Epithelial cell of umbilical artery (primary cell): ENCODE data around the gene HYOU1. TPM values are rescaled to one million over a fixed set of nuclear protein-coding genes. Genes with fewer than 3 reads are reported as not detected.

Experiments
- total RNA-seq: library from RNA; depleted of rRNA; stranded (reverse); fragments of >200 nt; gene quantifications from 2 replicates; pipeline ENCODE4 v1.2.3, GENCODE V29; 2014

The HYOU1 gene
- 235 and 332 TPM in 2 replicates for total RNA-seq

GRCh38 chr11:119057000-119057769 lies at the start of gene HYOU1:
HYOU1 (minus strand) TSS chr11:119057205; CDS start chr11:119056160, 1,045 bp downstream.

GRCh38 chr11:119101759-119102423 lies 44.9 kb upstream of the HYOU1 start, which contains the start of gene DPAGT1:
DPAGT1 (minus strand) TSS chr11:119101853; CDS start chr11:119101655, 198 bp downstream.

DNA sequence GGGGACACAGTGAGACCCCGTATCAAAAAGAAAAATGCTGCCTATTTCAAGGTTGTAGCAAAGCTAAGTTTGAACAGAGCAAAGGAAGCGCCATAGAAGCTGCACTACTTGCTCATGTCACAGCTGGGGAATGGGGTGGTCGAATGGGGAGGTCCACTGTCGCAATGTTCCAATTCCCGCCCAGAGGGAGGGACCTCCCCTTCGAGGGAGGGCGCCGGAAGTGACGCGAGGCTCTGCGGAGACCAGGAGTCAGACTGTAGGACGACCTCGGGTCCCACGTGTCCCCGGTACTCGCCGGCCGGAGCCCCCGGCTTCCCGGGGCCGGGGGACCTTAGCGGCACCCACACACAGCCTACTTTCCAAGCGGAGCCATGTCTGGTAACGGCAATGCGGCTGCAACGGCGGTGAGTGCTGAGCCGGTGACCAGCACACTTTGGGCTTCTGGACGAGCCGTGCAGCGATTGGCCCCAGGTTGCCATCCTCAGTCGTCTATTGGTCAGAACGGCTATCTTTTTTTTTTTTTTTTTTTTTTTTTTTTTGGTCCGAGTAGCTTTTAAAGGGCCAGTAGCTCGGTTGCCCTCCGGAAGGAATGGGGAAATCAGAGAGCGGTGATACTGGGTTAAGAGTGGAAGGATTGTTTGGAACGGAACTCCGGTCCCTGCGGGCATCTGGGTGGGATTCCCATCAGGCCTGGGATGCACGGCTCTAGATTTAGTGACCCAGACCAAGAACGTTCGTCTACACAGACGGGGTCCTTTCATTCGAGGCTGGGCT lies 27.8 kb upstream of the HYOU1 start, which contains the start of gene HMBS:
HMBS (plus strand) TSS at position 219 of the 774 bp plus-strand sequence; CDS start at position 372, 153 bp downstream.

DNA sequence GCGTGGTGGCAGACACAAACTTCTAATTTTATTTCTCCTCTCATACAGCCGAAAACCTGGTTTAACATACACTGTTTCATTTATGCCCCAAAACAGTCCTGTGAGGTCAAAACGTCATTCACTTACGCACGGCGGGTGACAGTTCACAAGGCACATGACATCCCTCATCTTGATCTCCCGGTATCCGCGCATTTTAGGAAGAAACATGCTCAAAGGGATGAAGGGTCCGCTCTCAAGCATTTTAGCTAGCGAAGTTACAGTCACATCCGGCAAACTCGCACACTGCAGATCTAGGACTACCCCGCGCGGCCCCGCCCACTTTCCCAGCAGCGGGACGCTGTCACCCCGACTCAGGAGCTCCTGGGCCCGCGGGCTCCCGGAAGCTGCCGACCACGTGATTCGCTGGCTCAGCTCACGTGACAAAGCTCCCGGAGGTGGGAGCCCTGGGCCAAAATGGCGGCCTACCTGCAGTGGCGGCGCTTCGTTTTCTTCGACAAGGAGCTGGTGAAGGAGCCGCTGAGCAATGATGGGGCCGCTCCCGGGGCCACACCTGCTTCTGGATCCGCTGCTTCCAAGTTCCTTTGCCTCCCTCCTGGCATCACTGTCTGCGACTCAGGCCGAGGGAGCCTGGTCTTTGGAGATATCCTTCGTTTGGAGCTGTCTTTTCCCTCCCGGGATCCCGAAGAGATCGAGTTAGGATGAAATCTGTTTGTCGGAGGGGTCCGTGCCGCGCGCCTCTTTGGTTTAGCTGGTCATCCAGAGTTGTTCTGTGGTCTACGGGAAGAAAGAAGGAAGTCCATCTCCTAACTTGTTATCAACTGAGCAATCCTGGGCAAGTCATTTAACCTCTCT lies 10.6 kb upstream of the HYOU1 start, which contains the start of gene VPS11:
VPS11 (plus strand) TSS at position 448 of the 852 bp plus-strand sequence; CDS start at position 454, 6 bp downstream.

DNA sequence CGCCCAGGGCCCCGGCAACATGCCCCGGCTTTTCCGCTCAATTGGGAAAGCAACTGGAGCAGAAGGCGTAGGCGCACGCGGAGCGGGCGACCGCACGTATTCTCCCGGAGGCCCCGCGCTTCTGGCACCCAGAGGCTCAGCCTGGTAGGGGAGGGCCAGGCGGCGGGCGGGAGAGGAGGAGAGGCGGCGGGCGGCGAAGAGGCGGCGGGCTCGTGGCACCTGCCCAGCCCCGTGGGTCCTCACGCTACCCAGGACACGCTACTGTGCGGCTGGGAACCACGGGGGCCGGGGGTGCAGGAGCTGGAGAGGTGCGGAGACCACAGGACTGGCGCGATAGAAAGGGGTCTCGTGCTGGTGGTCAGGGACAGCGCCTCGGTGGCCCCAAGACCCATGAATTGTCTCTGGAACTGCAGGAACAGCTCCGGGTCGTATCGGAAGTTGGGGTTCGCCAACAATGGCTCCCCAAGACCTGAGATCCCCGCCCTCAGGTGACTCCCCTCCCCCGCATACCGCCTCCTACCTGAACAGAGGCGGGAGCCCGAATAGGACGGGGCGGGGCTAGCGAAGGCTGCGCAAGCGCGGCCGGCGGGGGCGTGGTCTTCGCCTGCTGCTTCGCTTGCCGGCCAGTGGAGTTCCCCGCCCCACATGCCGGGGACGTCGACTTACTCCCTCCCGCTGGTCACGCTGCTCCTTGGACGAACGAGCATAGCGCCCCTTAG lies 26.5 kb downstream of the HYOU1 start, which contains the start of gene SLC37A4:
SLC37A4 (minus strand) TSS at position 549 of the 719 bp plus-strand sequence.

DNA sequence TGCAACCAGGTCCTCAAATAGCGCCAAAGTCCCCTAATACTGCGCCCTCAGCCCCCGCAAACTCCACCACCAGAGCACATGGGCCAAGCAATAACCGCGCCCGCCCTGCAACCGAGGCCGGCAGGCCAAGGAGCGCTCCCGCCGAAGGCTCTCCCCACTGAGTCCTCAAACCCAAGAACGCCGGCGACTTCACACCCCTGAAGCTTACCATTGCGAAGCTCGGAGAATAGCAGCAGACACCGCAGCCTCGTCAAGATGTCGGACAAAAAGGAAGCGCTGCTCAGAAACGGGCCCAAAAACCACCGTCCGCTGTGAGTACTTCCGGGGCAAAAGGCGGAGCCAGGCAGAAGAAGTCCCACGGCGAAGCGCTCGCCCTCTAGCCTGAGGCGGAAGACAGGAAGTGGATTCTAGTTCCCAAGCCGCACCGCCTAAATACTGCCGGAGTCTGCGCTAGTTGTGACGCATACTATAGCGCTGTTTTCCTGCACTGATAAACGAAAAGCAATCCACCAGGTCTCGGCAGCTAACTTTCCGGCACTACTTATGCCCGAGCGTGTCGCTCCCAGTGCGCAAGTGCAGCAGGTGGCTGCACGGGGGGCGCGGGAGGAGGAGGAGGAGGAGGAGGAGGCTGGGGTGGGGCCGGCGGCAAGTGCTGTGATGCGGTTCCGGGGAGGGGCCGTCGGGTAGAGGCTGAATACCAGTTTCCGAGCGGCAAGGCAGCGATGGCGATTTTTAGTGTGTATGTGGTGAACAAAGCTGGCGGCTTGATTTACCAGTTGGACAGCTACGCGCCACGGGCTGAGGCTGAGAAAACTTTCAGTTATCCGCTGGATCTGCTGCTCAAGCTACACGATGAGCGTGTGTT lies 38.7 kb downstream of the HYOU1 start, which contains the start of the genes RPS25 and TRAPPC4:
RPS25 (minus strand) TSS at position 270 of the 865 bp plus-strand sequence; CDS start at position 211, 59 bp downstream.
TRAPPC4 (plus strand) TSS at position 693 of the 865 bp plus-strand sequence; CDS start at position 723, 30 bp downstream.

DNA sequence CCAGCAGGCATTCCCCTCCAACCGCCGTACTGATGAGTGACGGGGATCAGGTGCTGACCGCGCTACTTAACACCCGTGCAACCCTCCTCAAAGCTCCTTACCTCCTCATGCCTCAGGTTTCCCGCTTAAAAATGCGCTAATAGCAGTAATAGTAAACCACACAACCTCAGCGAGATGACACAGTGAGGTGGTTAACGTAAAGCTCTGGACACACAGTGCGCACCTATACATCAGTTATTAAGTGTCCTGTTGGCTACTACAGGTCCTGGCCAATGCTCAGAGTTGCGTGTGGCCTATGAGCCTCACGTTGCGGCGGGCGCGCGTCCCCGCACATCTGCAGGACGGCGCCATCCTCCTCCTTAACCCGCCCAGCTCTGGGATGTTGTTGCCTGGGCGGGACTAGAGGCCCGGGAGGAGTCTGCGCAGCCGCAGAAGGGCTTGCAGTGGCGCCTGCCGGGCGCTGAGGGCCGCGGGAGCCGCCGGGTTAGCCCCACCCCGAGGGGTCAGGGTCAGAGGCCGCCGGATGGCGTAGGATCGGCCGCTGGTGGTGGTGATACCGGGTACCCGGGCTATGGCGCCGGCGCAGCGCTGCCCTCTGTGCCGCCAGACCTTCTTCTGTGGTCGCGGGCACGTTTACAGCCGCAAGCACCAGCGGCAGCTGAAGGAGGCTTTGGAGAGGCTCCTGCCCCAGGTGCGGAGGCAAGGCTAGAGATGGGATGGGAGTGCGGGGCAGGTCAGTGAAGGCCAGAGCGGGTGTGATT lies 59.2 kb downstream of the HYOU1 start, which contains the start of gene CENATAC:
CENATAC (plus strand) TSS at position 512 of the 761 bp plus-strand sequence; CDS start at position 572, 60 bp downstream.

Other genes with a start within 250 kb of the HYOU1 start
- gene CXCR5, start 173.3 kb downstream of the HYOU1 start, total RNA-seq = not detected in 2 replicates
- gene BCL9L, start 131.3 kb downstream of the HYOU1 start, total RNA-seq = 5.0 and 10.7 TPM in 2 replicates
- not detected in 2 replicates for gene UPK2, start 100.9 kb downstream of the HYOU1 start, total RNA-seq
- not detected in 2 replicates for gene FOXR1, start 85.4 kb downstream of the HYOU1 start, total RNA-seq
- gene CENATAC, start 59.1 kb downstream of the HYOU1 start, total RNA-seq = 8.8 and 20.8 TPM in 2 replicates
- gene RPS25, start 38.9 kb downstream of the HYOU1 start, total RNA-seq = 761 and 2,413 TPM in 2 replicates
- 81.5 and 160 TPM in 2 replicates for gene TRAPPC4, start 38.4 kb downstream of the HYOU1 start, total RNA-seq
- 14.1 and 18.5 TPM in 2 replicates for gene SLC37A4, start 26.3 kb downstream of the HYOU1 start, total RNA-seq
- 18.5 and 20.2 TPM in 2 replicates for gene VPS11, start 10.6 kb upstream of the HYOU1 start, total RNA-seq
- gene HMBS, start 27.7 kb upstream of the HYOU1 start, total RNA-seq = 6.5 and 13.2 TPM in 2 replicates
- gene DPAGT1, start 44.6 kb upstream of the HYOU1 start, total RNA-seq = 16.9 and 30.7 TPM in 2 replicates
- 1.8 and 2.9 TPM in 2 replicates for gene C2CD2L, start 50.1 kb upstream of the HYOU1 start, total RNA-seq
- 11.7 and 17.3 TPM in 2 replicates for gene HINFP, start 64.4 kb upstream of the HYOU1 start, total RNA-seq
- 0.15 and 0.32 TPM in 2 replicates for gene ABCG4, start 91.8 kb upstream of the HYOU1 start, total RNA-seq
- gene NLRX1, start 111.5 kb upstream of the HYOU1 start, total RNA-seq = 10.5 and 14.6 TPM in 2 replicates
- gene NHERF4, start 128.3 kb upstream of the HYOU1 start, total RNA-seq = not detected in 2 replicates
- gene CBL, start 149.1 kb upstream of the HYOU1 start, total RNA-seq = 10.4 and 11.9 TPM in 2 replicates